Measurements from ENCODE around the gene ACSM6. TPM values are rescaled to one million over a fixed set of nuclear protein-coding genes. Genes with fewer than 3 reads are reported as not detected.

Gene ACSM6
- total RNA-seq, 1 experiment from 2014 or later, result not detected

GRCh38 chr10:95254629-95255028, 60.6 kb downstream of the ACSM6 start:
- Mint-ChIP-seq H3K36me3 (ENCODE audit: insufficient read depth in 1 of 3, low read depth in 3 of 3) (peaks cover 29 to 54% (median 42%) of the 10 kb centered on the region in 3 experiments), H3K4me1 (peaks cover 11 to 12% of the 10 kb centered on the region in 2 experiments), H3K4me3 (no peak overlapping the region), H3K27me3 (ENCODE audit: low read depth) (no peaks in the 10 kb centered on the region), H3K9me3 (peaks cover 12 to 17% of the 10 kb centered on the region in 2 experiments), H3K27ac (peak overlapping the region in 1 of 3 experiments; percentile 16; a peak in 1 of 7 replicates)
- no peak overlapping the region for H4K91ac ChIP-seq (ENCODE audit: insufficient read length, low read depth, low read length)
- H3K56ac ChIP-seq (ENCODE audit: insufficient read length, low read depth, low read length), result no peak overlapping the region
- no peaks in the 10 kb centered on the region for H4K20me1 ChIP-seq (ENCODE audit: control insufficient read depth, insufficient read depth, insufficient read length)
- no peak for DNase-seq
- no peak overlapping the region for H2BK15ac ChIP-seq (ENCODE audit: low read depth, low read length)
- no peaks in the 10 kb centered on the region; the same call in 1 of the 2 replicates for H3K79me2 ChIP-seq (ENCODE audit: insufficient read depth, low read length)
- H3K4me1 ChIP-seq (ENCODE audit: insufficient read depth, low read length), result peaks cover 3% of the 10 kb centered on the region; the same call in 1 of the 2 replicates
- H3K9me3 ChIP-seq (ENCODE audit: control insufficient read depth, low read depth, low read length), result no peaks in the 10 kb centered on the region
- H2AFZ ChIP-seq (ENCODE audit: low read length), result no peak overlapping the region
- H3T11ph ChIP-seq (ENCODE audit: low read length), result no peak overlapping the region
- H3K4me2 ChIP-seq (ENCODE audit: insufficient read depth, insufficient read length, low read length), result no peak overlapping the region
- H3K27ac ChIP-seq (ENCODE audit: insufficient read length, low read depth, low read length), result no peak overlapping the region
- H3K14ac ChIP-seq (ENCODE audit: insufficient read depth, low read length), result no peak overlapping the region
- H4K8ac ChIP-seq (replicated peaks; ENCODE audit: insufficient read length, low read depth, low read length), result no peak overlapping the region
- WGBS (ENCODE audit: extremely low coverage, insufficient read length, low lambda C conversion rate), result no CpG with 5 or more reads among the region's 3 CpGs
- no peak overlapping the region for H3K18ac ChIP-seq (ENCODE audit: insufficient read length, low read depth, low read length)
- H3K79me1 ChIP-seq (ENCODE audit: insufficient read depth, low read depth, low read length, poor library complexity, severe bottlenecking), result peaks cover 4% of the 10 kb centered on the region
- H3K23ac ChIP-seq (ENCODE audit: insufficient read length, low read depth, low read length), result no peak overlapping the region
- H2BK5ac ChIP-seq (ENCODE audit: insufficient read length, low read length), result no peak overlapping the region
- no peaks in the 10 kb centered on the region for H3K23me2 ChIP-seq (ENCODE audit: insufficient read length, low read depth, low read length, poor library complexity, severe bottlenecking)
- H3K4ac ChIP-seq (ENCODE audit: low read depth, low read length), result no peak overlapping the region
- no peaks in the 10 kb centered on the region for H3K27me3 ChIP-seq (ENCODE audit: insufficient read depth, low read length)
- TF ChIP-seq CTCF (conservative IDR thresholded peaks at IDR 0.05), result no peak
- H2BK12ac ChIP-seq (ENCODE audit: insufficient read length, low read depth, low read length), result no peak overlapping the region
- H2BK120ac ChIP-seq (ENCODE audit: low read depth, low read length, poor library complexity, severe bottlenecking), result no peak overlapping the region
- no peak overlapping the region for H3K9ac ChIP-seq (ENCODE audit: extremely low read depth, insufficient read length, low read length)
- H2BK20ac ChIP-seq (ENCODE audit: low read depth, low read length, poor library complexity, severe bottlenecking), result no peak overlapping the region
- H4K5ac ChIP-seq (ENCODE audit: insufficient read length, low read depth, low read length), result no peak overlapping the region
- H2AK5ac ChIP-seq (ENCODE audit: insufficient read length, low read length), result no peak overlapping the region
